Chondrocyte (in vitro differentiated cells): ENCODE results near the gene HBEGF. TPM values are rescaled to one million over a fixed set of nuclear protein-coding genes. Genes with fewer than 3 reads are reported as not detected.

Experiments used
- DNase-seq: peaks from one replicate; pipeline ENCODE4 v3.0.0; 2021; ENCODE audit warnings: mixed read lengths, low spot score
- H3K27ac Mint-ChIP-seq: one replicate; pipeline ENCODE4 v1.8.0; 2021; ENCODE audit warnings: mild to moderate bottlenecking, moderate library complexity, mixed read lengths; ENCODE audit not compliant: unreplicated experiment
- H3K27me3 Mint-ChIP-seq: 2 replicates; pipeline ENCODE4 v1.8.0; 2021; ENCODE audit warnings: low read depth, mixed read lengths
- H3K36me3 Mint-ChIP-seq: 2 replicates; pipeline ENCODE4 v1.8.0; 2021; ENCODE audit warnings: low read depth, mixed read lengths
- H3K4me1 Mint-ChIP-seq: 2 replicates; pipeline ENCODE4 v1.8.0; 2021; ENCODE audit warnings: low read depth, mild to moderate bottlenecking, mixed read lengths
- H3K4me3 Mint-ChIP-seq: one replicate; pipeline ENCODE4 v1.8.0; 2021; ENCODE audit warnings: mild to moderate bottlenecking, moderate library complexity, mixed read lengths; ENCODE audit not compliant: unreplicated experiment
- H3K9me3 Mint-ChIP-seq: 2 replicates; pipeline ENCODE4 v1.8.0; 2021; ENCODE audit warnings: low read depth, mixed read lengths
- total RNA-seq: library from RNA; stranded (reverse); gene quantifications from 3 replicates; pipeline ENCODE4 v1.2.1, GENCODE V29; 2021
- TF ChIP-seq, protein P1 (sequence below): fragments of 200-600 bp; sonication (generic); IDR thresholded peaks from 2 replicates; pipeline ENCODE4 v1.5.0; 2021; ENCODE audit warnings: antibody characterized with exemption, mild to moderate bottlenecking, moderate library complexity

HBEGF gene
- total RNA-seq, 1 donor from 2014 or later = 8.0 TPM

DNA sequence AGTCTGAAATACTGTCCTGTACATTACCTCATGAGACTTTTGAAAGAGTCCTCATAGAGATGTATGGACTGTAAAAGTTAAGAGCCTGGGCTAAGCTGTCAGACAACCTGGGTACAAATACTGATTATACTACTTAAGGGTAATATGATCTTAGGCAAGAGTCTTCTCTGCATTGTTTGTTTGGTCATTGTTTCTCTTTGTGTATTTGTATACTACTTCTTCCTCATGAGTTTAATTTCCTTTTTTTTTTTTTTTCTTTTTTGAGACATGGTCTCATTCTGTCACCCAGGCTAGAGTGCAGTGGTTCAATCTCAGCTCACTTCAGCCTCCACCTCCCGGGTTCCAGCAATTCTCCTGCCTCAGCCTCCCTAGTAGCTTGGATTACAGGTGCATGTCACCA lies 40.9 kb downstream of the HBEGF start:
- Mint-ChIP-seq H3K4me3 (no peak overlapping the region), H3K27me3 (no peaks in the 10 kb centered on the region), H3K4me1 (peaks cover 35% of the 10 kb centered on the region), H3K27ac (no peak overlapping the region), H3K9me3 (no peaks in the 10 kb centered on the region), H3K36me3 (no peaks in the 10 kb centered on the region)
- DNase-seq = no peak
- TF ChIP-seq, protein P1, sequence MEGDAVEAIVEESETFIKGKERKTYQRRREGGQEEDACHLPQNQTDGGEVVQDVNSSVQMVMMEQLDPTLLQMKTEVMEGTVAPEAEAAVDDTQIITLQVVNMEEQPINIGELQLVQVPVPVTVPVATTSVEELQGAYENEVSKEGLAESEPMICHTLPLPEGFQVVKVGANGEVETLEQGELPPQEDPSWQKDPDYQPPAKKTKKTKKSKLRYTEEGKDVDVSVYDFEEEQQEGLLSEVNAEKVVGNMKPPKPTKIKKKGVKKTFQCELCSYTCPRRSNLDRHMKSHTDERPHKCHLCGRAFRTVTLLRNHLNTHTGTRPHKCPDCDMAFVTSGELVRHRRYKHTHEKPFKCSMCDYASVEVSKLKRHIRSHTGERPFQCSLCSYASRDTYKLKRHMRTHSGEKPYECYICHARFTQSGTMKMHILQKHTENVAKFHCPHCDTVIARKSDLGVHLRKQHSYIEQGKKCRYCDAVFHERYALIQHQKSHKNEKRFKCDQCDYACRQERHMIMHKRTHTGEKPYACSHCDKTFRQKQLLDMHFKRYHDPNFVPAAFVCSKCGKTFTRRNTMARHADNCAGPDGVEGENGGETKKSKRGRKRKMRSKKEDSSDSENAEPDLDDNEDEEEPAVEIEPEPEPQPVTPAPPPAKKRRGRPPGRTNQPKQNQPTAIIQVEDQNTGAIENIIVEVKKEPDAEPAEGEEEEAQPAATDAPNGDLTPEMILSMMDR = no peak

GRCh38 chr5:140303966-140304365 lies 42.4 kb downstream of the HBEGF start:
- Mint-ChIP-seq H3K27me3 (no peaks in the 10 kb centered on the region), H3K27ac (no peak overlapping the region), H3K4me1 (peaks cover 32% of the 10 kb centered on the region), H3K9me3 (no peaks in the 10 kb centered on the region), H3K36me3 (peaks cover 2% of the 10 kb centered on the region), H3K4me3 (no peak overlapping the region)
- TF ChIP-seq, protein P1 = no peak
- DNase-seq = no peak

DNA sequence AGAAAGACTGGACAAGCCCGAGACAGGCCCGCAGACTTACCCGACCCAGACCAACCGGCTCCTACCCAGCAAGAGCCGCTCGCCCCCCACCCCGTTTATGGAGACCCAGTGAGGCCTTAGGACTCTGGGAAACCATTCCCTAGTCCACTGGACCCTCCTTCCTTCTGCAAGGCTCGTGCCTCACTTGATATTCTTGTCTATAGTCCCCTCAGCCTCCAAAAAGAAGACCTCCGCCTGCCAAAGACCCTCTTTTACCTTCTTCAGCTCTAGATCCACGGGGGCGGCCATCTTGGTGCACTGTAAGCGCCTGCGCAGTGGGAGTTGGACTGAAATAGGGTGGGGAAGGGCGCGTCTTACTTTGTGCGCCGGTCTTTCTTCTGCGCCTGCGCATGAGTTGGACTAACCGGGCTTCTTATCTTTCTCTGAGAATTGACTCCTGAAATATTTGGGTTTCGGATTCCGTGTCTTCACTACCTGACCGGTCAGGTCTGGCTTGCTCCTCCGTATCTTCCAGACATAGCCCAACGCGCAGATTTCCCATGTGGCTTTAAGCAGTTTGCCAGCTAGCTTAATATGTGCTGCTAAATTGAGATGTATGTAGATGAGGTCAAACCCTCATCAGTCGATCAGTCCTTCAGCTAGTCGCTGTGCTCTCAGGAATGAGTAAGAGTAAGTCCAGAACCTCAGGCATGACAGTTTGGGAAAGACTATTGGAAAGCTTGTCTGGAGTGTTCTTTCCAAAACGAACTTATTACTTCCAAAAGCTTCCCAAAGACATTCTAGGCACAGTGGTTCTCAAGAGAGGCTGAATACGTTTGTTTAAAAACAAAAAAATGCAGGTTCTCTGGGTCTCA lies 43.4 kb downstream of the HBEGF start, which contains the start of gene PFDN1:
TSS of gene PFDN1 (minus strand) at position 316 of the 854 bp plus-strand sequence. CDS start at position 288, 28 bp downstream.
- H3K27ac Mint-ChIP-seq = peak within 1 kb of the TSS; percentile 100
- TF ChIP-seq, protein P1 = no peak
- H3K36me3 Mint-ChIP-seq = peaks cover 3% of the 10 kb centered on the region
- DNase-seq = peak; percentile 98
- peaks cover 42% of the 10 kb centered on the region for H3K4me1 Mint-ChIP-seq
- no peaks in the 10 kb centered on the region for H3K9me3 Mint-ChIP-seq
- H3K4me3 Mint-ChIP-seq = peak within 1 kb of the TSS; percentile 99
- no peaks in the 10 kb centered on the region for H3K27me3 Mint-ChIP-seq

- Mint-ChIP-seq H3K27ac (peak overlapping the region; percentile 49), H3K4me1 (peaks cover 61% of the 10 kb centered on the region), H3K9me3 (no peaks in the 10 kb centered on the region), H3K4me3 (no peak overlapping the region), H3K27me3 (no peaks in the 10 kb centered on the region), H3K36me3 (peaks cover 3% of the 10 kb centered on the region)
- TF ChIP-seq, protein P1 = no peak
- DNase-seq = no peak
Observed at GRCh38 chr5:140301136-140301535, 45.3 kb downstream of the HBEGF start.

- no peaks in the 10 kb centered on the region for H3K27me3 Mint-ChIP-seq
- H3K4me1 Mint-ChIP-seq = peaks cover 80% of the 10 kb centered on the region
- no peak for DNase-seq
- H3K4me3 Mint-ChIP-seq = no peak overlapping the region
- H3K27ac Mint-ChIP-seq = peak overlapping the region; percentile 87
- H3K36me3 Mint-ChIP-seq = peaks cover 3% of the 10 kb centered on the region
- H3K9me3 Mint-ChIP-seq = no peaks in the 10 kb centered on the region
- TF ChIP-seq, protein P1 = no peak
Observed at GRCh38 chr5:140299056-140299455, 47.3 kb downstream of the HBEGF start.
